IPS-NIHi11 (cell line): ENCODE measurements around the gene ZNF729.
"Not testable (repeated sequence)": the region's sequence is repeated elsewhere in the genome, so short reads cannot be mapped to it uniquely, and the experiment has no call there.

Source experiments
- DNase-seq: peaks from one replicate; pipeline ENCODE4 v3.0.0; 2012; ENCODE audit warnings: mixed read lengths, low spot score

ZNF729 gene

DNA sequence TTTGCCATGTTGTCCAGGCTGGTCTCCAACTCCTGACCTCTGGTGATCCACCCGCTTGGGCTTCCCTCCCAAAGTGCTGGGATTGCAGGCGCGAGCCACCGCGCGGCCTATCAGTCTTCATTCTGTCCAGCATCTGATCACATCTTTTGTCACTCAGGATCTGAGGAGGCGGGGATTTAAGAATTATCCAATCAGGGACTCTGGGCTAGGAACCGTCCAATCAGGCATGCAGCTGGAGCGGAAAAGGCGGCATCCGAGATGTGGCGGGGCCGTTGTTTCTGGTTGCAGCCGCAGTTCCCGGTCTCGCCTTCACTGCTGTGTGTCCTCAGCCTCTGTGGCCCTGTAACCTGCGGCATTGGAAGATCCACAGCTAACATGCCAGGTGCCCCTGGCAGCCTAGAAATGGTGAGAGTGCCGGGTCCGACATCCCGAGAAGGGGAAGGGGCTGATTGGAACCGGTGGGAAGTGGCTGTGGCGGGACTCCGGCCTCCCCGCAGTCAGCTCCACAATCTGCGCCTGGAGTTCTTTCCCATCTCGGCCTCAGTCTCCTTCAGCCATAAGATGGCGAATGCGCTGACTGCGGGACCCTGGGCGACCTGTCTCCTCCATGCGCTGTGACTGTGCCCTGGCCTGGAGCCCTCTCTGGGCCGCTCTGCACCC is at the start of gene ZNF729:
TSS of gene ZNF729 (plus strand) at position 291 of the 660 bp plus-strand sequence. CDS start at position 376, 85 bp downstream.
- DNase-seq = no peak

DNA sequence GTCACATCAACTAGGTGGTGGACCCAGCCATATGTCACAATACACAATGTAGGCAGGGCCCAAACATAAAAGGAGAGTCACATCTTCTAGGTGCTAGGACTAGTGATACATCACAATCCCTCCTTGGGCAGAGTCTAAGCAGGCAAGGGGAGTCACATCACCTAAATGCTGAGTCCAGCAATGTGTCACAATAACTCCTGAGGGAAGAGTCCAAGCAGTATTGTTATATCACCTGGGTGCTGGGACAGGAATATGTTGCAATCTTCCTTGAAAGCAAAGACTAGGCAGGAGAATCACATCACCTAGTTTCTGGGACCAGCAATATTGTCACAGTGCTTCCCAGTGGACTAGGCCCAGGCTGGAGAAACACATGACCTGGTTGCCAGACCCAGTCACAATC is 29.4 kb upstream of the ZNF729 start:
- no peak for DNase-seq

DNA sequence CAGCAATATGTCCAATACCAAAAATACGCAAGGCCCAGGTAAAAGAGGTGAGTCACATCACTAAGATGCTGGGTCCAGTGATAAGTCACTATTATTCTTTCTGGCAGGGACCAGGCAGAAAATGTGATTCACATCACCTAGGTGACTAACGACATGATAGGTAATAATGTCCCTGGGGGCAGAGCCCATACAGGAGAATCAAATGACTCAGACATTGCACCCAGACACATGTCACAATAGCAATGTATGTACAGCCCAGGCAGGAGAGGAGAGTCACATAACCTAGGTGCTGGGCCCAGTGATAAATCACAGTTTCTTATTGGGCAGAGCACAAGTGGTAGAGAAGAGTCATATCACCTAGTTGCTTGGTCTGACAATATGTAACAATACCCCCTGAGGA is 28.9 kb upstream of the ZNF729 start:
- DNase-seq = no peak

DNA sequence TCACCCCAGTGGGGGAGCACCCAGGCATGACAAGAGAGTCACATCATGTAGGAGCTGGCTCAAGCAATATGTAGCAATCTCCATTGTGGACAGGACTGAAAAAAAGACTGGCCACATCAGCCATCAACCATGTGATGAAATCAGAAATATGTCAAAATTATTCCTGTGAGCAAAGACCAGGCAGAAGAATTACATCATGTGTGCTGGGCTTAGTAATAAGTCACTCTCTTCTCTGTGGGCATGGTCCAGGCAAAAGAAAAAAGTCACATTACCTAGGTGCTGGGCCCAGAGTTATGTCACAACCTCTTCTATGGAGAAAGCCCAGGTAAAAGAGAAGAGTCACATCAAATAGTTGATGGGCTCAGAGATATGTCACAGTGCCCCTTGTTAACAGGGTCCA is 28.3 kb upstream of the ZNF729 start:
- no peak for DNase-seq

DNA sequence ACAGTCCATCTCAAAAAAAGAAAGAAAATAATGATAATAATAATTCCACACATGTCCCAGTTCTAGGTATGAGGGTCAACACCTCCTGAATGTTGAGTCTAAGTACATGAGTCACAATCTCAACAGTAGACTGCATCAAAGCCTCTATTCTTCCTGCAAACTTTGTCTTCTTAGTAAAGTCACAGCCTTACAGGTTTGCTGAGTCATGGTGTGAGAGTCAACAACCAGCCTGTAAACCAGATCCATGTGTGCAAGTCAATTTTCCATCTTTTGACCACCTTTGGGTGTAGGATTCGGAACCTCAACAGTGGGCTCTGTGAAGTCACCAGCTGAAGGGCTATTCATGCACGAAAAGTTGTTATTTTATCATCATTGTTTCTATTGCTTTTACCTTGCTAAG is 25.7 kb upstream of the ZNF729 start:
- DNase-seq = no peak

DNA sequence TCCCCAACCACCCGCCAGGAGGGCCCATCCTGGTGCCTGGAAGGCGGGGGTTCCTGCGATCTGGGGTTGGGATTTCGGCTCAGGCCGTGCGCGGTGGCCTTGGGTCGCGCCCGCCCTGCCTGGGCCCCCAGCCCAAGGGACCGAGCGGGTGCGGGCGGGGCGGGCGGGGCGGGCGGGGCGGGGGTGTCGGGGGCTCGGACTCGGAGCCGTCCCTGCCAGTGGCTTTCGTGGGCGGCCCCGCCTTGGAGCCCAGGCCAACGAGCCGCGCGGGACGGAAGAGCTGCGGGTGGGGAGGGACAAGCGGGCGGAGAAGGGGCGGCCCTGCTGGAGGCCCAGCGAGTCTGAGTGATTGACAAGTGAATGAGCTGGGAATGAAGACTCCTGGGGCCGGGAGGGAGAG is 24.6 kb upstream of the ZNF729 start:
- DNase-seq = no peak

DNA sequence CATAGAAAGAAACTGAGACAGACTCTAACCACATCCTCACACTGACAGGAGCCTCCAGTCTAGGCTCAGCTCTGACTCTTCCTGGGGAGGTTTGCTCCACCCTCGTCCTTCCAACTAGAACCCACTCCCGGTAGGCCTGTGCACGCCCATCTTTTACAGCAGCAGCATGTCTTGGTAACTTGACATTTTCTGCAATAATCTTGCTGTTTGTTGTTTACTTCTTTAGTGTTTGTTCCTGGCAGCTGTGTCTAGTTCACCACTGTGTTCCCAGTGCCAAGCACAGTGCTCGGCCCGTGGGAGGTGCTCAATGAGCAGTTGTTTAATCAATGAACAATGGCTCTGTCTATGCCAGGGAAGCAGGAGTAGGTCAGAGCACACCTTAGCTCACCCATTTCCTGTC is 23.1 kb upstream of the ZNF729 start:
- DNase-seq = no peak

DNA sequence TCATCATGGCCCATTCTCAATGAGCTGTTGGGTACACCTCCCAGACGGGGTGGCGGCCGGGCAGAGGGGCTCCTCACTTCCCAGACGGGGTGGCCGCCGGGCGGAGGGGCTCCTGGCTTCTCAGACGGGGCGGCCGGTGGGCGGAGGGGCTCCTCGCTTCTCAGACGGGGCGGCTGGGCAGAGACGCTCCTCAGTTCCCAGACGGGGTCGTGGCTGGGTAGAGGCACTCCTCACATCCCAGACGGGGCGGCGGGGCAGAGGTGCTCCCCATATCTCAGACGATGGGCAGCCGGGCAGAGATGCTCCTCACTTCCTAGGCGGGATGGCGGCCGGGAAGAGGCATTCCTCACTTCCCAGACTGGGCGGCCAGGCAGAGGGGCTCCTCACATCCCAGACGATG is 35.3 kb downstream of the ZNF729 start:
- DNase-seq = not testable (repeated sequence)

DNA sequence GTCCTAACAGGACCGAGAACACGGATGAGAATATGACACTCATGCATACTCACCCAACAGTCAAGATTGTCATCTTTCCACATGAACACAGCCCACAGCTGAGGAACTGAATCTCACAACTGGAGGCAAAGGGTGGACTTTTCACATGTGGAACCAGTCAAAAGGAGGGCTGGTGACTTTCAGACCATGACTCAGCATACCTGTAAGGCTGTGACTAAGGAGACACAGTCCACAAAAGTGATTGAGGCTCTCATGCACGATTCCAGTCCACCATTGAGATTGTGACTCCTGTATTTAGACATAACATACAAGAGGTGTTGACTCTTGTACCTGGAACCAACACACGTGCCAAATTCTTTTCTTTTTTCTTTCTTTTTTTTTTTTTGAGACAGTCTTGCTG is 40.0 kb downstream of the ZNF729 start:
- DNase-seq = no peak

DNA sequence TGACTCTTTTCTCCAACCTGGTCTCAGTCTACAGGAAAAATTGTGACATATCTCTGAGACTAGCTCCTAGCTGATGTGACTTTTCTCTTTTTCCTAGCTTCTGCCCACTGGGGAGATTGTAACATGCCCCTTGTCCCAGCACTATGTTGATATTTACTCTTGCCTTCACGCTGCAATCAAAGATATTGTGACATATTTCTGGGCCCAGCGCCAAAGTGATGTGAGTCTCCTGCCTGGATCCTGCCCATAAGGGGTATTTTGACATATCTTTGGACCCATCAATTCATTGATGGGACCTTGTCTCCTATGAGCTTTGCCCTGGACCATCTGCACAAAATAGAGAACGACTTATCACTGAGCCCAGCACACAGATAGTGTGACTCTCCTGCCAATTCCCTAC is 41.1 kb downstream of the ZNF729 start:
- DNase-seq = no peak

DNA sequence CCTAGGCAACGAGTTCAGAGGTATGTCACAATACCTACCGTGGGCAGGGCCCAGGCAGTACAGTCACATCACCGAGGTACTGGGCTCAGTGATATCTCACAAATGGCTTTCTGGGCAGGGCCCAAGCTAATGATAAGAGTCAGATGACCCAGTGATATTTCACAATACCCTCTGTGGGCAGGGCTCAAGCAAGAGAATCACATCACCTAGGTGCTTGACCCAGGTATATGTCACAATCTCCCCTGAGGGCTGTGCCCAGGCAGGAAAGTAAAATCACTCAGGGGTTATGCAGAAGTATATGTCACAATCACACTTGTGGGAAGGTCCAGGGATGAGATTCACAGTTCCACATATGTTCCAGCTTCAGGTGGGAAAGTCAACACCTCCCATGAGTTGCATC is 45.3 kb downstream of the ZNF729 start:
- no peak for DNase-seq

DNA sequence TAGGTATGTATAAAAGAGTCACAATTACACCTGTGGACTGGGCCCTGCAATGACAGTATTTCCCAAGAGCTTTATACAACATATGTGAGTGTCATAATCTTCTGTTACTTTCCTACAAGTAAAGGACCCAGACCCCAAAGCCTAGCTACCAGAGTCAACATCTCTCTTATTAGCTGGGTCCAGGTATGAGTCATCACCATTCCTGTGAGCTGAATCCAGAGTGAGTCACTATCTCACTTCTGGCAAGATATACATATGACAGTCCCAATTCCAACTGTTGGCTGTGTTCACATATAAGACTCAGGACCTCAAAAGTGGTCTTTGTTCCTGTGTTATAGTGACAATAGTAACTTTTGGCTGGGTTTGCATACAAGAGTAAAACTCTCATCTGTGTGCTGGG is 46.7 kb downstream of the ZNF729 start:
- DNase-seq = no peak

DNA sequence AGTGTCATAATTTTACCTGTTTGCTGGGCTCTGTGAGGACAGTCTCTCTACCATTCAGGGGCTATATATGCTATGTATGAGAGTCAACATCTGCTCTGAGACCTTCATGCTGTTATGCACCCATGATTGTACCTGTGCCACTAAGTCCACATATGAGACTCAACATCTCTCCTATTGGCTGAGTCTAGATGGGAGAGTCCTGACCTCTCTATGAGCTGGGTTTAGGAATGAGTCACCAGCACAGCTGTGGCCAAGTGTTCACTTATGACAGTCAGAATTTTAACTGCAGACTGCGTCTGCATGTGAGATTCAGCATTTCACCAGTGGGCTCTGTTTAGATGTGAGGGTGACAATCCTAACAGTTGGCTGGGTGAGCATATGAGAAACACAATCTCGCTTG is 49.5 kb downstream of the ZNF729 start:
- no peak for DNase-seq

DNA sequence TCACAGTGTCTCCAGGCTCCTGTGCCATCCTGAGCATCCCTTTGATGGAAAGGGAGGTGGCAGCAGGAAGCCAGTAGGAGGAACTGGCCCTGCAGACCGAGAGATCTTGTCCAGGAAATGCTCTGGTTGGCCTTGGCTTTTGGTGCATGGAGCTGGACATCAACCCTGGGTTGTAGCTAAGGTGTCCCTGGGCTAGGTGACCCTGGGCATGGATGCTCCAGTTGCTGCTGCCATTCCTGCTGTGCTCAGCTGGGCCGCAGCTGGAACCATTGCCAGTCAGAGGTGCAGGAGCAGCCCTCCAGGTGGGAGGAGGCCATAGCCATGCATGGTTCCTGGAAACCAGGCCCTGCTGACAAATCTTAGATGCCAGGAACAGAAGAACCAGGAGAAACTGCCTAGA is 68.4 kb downstream of the ZNF729 start:
- DNase-seq = no peak
